Stromal cell of bone marrow (primary cell): ENCODE measurements around the gene CERS2.

ENCODE experiments used
- DNase-seq: peaks from one replicate; pipeline ENCODE4 v3.0.0-alpha.2; 2012; ENCODE audit warnings: low read depth

CERS2 gene

DNA sequence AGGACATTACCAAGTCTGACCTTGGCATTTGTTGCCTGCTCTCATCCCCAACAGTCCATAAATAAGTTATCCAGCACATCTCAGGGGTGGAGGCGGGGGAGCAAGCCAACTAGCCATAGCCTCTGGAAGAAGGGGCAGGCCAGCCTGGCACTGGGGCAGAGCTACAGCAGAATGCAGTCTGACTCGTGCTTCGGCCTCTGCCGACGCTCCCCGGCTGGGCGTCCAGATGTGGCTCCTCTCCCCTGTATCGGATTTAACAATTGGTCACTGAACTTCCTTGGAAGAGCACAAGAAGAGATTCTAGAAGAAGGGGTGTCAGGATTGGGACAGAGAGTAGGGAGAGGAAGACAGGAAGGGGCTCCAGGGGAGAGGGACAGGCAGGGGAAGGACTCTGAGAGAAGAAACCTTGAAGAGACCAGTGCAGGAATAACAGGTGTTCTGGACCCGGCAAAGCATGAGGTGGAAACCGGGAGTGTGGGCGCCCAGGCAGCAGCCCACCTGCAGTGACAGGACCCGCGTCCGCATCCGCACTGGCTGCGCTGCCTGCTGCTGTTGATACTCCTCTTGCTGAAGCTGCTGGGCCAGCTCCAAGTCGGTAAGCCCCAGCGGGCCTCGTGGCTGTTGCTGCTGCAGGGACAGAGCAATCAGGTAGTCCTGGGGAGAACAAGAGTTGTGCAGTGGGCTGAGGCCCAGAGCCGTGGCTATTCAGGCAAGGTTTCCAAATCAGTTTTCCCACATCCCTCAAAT lies 22.7 kb upstream of the CERS2 start:
- no peak for DNase-seq

DNA sequence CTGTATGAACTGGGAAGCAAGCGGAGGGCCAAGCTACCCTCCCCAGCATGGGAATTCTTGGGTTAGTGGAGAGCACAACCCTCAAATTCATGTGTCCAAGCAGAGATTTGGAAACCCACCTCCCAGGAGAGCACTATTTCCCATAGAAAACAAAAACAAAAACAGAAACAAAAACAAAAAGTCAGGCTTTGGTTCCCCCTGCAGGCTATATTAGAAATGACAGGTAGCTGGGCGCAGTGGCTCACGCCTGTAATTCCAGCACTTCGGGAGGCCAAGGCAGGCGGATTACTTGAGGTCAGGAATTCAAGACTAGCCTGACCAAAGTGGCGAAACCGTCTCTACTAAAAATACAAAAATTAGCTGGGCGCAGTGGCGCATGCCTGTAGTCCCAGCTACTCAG lies 21.3 kb upstream of the CERS2 start:
- DNase-seq = no peak

GRCh38 chr1:150995460-150995859 lies 20.8 kb upstream of the CERS2 start:
- no peak for DNase-seq

DNA sequence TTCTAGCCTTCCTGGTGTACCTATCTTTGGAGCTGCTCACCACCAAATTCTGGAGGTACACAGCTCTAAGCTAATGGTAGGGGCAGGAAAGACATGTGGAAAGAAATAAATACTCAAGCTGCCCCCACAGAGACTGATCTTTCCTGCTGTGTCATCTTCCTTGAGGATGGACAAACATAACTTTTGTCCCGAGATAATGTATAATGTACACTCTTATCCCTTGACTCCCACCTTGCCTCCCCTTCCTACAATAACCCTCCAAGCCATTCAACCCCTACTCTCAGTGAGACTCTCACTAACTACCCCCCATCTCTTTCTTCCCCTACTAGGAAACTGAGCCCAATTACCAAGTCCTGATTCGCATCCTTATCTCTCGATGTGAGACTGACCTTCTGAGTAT lies 19.6 kb upstream of the CERS2 start:
- DNase-seq = no peak

GRCh38 chr1:150992626-150993025 lies 18.0 kb upstream of the CERS2 start:
- DNase-seq = no peak

DNA sequence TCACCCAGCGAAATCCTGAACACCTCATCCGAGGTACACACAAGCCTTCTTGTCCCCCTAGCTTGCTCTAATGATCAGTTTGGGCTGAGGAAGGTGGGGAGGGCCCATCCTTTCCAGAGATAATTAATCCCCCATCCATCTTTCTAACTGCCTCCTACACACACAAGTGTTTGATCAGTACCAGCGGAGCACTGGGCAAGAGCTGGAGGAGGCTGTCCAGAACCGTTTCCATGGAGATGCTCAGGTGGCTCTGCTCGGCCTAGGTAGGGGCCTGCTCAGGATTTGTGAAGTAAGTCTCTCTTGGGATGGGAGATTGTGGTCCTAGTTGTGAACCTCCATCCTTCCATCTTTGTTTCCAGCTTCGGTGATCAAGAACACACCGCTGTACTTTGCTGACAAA lies 13.3 kb upstream of the CERS2 start:
- DNase-seq = no peak

DNA sequence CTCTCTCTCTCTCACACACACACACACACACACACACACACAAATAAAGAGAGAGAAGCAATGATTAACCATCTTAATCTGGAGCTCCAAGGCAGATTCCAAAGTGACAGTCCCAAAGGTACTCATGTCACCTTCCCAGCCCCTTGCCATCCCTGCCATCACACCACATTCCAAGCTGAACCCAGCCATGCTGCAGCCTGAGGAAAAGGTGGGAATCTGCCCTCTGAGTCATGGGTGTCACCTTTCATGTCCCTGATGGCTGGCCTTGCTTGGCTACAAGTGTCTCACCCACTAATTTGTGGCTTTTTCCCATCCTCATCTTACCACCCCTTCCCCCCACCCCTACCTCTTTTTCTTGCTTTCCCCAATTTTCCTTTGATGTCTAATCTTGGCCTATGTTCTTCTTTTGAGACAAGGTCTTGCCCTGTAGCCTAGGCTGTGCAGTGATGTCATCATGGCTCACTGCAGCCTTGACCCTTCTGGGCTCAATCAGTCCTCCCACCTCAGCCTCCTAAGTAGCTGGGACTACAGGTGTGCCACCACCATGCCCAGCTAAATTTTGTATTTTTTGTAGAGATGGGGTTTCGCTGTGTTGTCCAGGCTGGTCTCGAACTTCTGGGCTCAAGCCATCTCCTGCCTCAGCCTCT lies 10.7 kb upstream of the CERS2 start:
- DNase-seq = no peak

DNA sequence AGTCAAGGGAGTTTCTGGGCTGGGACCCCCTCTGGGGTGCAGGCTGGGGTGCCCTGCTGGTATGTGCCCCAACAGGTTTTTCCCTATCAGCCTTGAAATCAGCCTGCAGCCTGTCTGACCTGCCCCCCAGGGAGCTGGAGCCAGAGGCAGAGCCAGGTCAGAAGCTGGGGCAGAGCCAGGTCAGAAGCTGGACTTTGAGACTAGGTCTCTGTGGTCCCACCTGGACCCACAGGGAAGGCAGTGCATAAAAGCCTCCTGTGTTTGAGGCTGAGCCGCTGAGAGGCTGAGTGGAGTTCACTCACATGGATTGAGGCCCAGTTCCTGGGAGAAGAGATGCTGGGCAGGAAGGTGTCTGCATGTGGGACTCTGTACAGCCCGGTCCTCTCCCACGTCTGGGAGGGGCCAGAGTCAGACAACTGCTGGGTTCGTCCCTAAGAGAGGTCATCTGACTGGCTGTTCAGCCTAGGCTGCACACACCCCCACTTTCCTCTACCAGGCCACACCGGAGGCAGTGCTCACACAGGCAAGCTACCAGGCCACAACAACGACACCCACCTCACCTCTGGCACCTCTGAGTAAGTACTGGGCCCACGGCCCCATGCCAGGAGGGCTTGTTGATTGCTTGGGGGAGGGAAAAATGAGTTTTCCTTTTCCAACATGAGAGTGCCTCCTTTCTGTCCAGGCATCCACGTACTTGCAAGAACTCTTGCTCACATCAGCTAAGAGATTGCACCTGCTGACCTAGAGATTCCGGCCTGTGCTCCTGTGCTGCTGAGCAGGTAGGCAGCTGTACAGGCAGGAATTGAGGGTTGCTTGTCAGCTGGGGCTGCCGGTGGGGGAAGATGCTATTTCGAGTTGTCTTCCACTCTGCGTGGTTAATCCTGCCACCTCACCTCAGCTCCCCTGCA lies 7.4 kb upstream of the CERS2 start, which contains the start of gene ANXA9:
Gene ANXA9, plus strand, starts transcription at position 488 of the 908 bp plus-strand sequence. CDS start 814 bp downstream, outside the sequence.
- DNase-seq = no peak

DNA sequence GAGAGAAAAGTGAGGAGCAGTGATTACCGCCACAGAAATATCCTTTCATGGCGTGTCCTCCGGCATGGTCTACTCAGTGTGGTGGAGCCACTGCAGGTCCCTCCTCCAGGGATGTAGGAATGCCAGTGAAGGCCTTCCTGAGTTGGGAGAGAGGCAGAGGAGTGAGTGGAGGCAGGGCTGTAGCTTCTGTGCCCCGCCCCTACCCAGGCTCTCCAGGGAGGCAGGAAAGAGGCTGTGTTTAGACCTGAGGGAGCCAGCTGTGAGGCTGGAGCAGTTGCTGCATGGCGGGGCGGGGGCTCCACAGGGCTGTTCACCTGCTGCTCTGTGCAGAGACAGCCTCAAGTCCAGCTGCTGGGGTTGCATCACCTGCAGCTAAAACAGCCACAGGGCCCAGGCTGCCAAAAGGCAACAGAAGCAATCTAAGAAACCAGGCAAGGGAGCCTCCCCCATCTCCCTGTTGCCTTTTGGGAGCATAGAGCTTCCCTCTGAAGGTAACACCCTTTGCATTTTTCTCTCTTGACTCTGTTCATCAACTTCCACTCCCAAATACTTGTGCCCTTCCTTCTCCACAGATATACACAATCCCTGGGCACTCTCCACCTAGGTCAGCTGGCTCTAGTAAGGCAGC lies 6.7 kb upstream of the CERS2 start:
- DNase-seq = no peak

GRCh38 chr1:150979092-150980056 lies 4.7 kb upstream of the CERS2 start:
- DNase-seq = peak; percentile 77

DNA sequence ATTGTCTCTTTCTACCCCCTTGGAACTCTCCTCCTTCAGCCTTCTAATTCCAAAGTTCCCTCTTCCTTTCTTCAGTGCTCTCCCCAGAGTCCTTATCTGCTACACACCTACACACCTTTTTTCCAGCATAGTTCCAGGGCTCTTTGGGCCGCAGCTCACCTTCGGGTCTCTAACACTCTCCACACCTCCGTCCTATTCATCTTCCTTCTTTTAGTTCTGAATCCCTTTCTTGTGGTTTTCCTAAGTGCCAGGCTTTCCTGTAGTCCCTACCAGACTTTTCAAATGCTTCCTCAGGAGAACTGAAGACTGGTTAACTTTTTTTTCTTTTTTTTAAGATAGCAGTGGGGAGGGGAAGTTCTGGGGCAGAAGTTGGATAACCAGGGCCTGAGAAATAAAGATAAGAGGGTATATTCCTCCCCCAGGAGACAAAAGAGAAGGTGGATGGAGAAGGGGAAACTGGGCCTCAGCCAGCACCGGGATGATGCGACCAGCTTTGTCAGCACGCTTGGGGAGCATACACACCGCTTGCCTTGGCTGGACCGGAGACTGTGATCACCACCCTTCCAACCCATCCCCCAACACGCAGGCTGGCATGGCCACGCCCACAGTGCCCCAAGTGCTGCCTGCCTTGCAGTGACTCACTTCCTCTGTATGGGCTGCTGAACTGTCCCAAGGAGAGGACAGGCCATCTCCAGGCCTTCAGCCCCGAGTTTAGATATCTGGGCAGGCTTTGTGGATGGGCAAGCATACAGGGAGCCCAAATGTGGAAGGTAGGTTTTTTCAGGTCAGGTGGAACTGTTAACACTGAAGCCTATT lies 2.5 kb upstream of the CERS2 start:
- DNase-seq = no peak

DNA sequence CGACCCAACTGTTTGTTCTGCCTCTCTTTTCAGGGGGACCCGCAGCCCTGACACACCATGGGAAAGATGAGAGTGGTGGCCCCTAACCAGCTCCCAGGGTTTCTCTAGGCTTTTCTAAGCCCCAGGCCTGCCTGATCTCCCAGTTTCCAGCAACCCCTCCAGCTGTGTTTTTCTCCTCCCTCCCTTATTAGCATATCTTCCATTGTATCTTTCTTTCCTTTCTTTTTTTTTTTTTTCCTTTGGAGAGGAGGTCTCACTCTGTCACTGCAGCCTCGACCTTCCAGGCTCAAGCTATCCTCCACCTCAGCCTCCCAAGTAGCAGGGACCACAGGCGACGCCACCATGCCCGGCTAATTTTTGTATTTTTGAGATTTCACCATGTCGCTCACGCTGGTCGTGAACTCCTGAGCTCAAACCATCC lies 1.8 kb upstream of the CERS2 start:
- DNase-seq = no peak

DNA sequence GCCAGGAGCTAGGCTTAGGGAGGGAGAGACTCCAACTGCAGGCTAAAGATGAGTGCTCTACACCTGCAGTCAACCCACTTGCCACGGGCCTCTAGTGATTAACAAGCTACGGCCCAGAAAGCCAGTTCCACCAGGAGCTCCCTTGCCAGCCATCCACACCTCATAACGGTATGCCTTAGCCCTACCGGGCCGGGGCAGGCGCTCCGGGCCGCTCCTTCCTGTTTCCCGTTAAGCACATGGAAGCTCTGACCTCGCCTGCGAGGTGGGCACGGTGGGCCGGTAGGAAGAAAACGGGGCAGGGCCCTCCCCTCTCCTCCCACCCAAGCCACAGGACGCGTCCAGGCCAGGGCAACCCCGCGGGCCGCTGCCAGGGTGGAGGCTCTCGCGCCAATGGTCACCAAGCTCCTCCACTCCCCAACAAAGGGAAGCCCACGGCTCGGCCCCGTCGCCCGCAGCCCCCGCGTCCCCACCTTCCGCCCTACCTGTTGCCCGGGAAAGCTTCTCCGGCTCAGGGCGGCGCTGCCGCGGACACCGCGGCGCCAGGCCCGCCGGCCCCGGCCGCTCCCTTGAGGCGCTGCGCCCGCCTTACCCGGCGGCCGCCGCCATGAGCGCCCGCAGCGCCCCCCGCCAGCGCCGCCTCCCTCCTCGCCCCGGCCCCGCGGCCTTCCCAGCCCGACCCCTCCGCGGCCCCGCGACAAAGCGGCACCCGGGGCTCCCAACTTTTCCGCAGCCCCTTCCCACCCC lies 627 bp downstream of the CERS2 start:
- DNase-seq = no peak

DNA sequence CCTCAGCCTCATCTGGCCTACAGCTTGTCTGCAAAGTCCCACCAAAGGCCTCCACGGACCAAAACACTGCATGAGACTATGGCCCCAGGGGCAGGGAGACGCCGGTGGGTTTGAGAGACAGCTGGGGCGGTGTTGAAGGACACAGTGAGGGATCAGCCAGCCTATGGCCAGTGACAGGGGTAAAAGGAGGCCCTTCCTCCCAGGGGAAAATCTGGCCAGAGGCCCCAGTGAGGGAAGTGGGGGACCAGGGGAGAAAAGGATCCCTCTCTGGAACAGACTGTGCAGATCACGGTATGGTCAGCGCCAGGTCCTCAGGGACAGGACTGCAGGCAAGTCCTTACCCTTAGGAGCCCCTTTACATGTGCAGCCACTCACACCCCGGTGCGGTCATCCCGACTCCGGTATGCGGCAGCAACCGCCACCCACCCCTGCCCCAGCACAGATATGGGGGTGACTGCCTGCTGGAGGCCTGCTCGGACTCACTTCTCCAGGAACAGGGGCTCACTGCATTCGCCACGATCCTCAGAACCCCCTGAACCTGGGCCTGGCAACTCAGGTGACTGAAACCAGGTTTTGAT lies 1.3 kb downstream of the CERS2 start:
- DNase-seq = no peak

GRCh38 chr1:150972417-150972940 lies 2.2 kb downstream of the CERS2 start:
- DNase-seq = no peak

DNA sequence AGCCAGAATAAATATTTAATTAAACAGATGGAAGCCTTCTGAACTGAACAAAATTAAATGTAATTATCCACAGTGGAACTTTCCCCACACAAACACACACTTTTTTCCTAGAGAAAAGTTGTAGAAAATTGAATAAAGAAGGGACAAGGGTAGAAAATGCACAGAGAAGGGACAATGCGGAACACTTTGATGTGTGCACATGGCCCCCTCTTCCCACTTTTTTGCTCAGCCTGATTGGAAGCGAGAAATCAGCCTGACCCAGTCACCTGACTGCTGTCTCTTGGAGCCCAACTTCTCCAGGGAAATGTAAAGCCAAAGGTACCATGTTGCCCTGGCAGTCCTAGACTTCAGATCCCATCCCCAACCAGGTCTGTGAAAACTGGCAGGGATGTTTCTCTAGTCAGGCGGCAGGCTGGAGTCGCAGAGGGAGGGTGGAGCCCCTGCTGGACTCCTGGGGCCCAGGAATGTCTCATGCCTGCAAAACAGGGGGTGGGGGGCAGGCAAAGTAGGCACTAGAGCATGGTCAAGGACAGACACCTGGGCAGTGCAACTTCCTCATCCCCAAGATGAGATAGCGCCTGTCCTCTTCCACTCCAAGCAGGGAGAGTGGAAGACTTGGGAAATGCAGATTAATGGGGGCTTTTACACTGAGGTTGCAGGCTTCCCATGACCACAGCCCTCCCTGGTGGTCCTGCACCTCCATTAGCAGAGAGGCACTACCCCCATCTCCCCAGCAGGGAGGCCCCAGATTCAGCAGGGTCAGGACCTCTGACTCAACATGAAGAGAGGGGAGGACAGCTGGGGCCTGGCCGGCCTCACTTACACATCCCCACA lies 2.8 kb downstream of the CERS2 start:
- DNase-seq = no peak

DNA sequence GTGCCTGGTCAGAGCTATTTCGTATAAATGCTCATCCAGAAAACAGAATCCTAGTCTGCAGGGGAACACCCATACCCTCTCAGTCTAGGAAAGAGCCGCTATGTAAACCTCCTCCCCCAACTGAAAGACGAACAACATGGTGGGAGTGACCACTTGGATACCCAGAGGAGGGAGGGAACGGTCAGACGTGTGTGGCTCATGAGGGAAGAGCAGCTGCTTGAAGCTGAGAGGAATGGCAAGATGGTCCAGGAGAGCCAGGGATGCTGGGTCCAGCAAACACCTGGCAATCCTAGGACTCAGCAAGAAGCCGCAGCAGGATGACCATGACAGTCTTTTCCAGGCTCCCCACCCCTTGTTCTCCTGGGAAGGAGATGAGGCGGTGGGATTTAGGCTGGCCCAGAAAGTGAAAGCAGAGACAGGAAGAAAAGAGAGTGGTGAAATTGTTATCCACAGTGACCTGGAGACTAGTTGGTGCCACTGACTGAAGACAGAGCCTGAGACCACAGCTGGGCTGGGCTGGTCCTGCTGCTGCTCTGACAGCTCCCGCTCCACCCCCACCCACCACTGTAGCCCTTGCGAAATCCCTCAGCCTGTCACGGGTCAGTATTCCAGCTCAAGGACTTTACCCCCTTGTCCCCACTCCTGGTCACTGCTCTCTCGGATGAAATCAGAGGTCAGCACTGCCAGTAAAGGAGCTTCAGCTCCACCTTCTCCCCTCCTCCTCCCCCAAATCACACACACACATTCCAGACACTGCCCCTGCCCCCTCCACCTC lies 3.6 kb downstream of the CERS2 start:
- DNase-seq = no peak
